Glutamatergic neuron (in vitro differentiated cells): Measurements from ENCODE around the gene CHST11. TPM values are rescaled to one million over a fixed set of nuclear protein-coding genes. Genes with fewer than 3 reads are reported as not detected.

Experiments used
- DNase-seq: peaks from one replicate; pipeline ENCODE4 v3.0.0; 2022
- H3K27ac Mint-ChIP-seq: one replicate; pipeline ENCODE4 v1.8.0; 2020; ENCODE audit warnings: mild to moderate bottlenecking, mixed read lengths, inconsistent platforms; ENCODE audit not compliant: unreplicated experiment
- H3K27me3 Mint-ChIP-seq: one replicate; pipeline ENCODE4 v1.8.0; 2020; ENCODE audit warnings: mild to moderate bottlenecking, moderate library complexity, mixed read lengths, inconsistent platforms; ENCODE audit not compliant: unreplicated experiment
- H3K36me3 Mint-ChIP-seq: one replicate; pipeline ENCODE4 v1.8.0; 2020; ENCODE audit warnings: mild to moderate bottlenecking, mixed read lengths, inconsistent platforms; ENCODE audit not compliant: unreplicated experiment
- H3K4me1 Mint-ChIP-seq: one replicate; pipeline ENCODE4 v1.8.0; 2020; ENCODE audit warnings: mild to moderate bottlenecking, low read depth, mixed read lengths, inconsistent platforms; ENCODE audit not compliant: unreplicated experiment
- H3K4me3 Mint-ChIP-seq: one replicate; pipeline ENCODE4 v1.8.0; 2020; ENCODE audit warnings: mild to moderate bottlenecking, mixed read lengths, inconsistent platforms; ENCODE audit not compliant: unreplicated experiment
- H3K9me3 Mint-ChIP-seq: one replicate; pipeline ENCODE4 v1.8.0; 2020; ENCODE audit warnings: mild to moderate bottlenecking, moderate library complexity, mixed read lengths, inconsistent platforms; ENCODE audit not compliant: unreplicated experiment
- total RNA-seq: library from RNA; stranded (reverse); fragmentation: NEBNext Ultra II Directional; extraction: Animal tissue kit (Norgen Biotek cat#: 25700); gene quantifications from one replicate; pipeline ENCODE4 v1.2.1, GENCODE V29; 2021; ENCODE audit not compliant: unreplicated experiment
- TF ChIP-seq, protein P1 (sequence below): fragments of 200-600 bp; sonication (generic); IDR thresholded peaks from one replicate; pipeline ENCODE4 v1.5.0; 2021; ENCODE audit not compliant: partially characterized antibody, unreplicated experiment

CHST11 gene
- total RNA-seq, 1 donor from 2014 or later = 11.5 TPM

DNA sequence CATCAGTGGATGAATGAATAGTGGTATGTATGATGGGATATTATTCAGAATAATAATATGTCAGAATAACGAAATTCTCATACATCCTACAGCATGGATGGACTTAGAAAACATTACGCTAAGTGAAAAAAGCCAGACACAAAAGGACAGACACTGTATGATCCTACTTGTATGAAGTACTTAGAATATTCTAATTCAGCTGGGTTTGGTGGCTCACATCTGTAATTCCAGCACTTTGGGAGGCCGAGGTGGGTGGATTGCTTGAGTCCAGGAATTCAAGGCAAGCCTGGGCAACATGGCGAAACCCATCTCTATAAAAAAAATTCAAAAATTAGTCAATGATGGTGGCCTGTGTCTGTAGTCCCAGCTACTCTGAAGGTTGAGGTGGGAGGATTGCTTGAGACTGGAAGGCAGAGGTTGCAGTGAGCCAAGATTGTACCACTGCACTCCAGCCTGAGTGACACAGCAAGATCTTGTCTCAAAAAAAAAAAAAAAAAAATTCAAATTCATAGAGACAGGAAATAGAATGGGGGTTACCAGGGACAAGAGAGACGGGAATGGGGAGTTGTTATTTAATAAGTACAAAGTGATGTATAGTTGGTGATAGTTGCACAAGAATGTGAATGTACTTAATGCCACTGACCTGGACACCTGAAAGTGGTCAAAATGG lies 132.3 kb downstream of the CHST11 start:
- Mint-ChIP-seq H3K4me1 (peaks cover 6% of the 10 kb centered on the region), H3K9me3 (peaks cover 6% of the 10 kb centered on the region), H3K4me3 (no peak overlapping the region), H3K27ac (no peak overlapping the region), H3K36me3 (no peaks in the 10 kb centered on the region), H3K27me3 (peaks cover 4% of the 10 kb centered on the region)
- TF ChIP-seq, protein P1, sequence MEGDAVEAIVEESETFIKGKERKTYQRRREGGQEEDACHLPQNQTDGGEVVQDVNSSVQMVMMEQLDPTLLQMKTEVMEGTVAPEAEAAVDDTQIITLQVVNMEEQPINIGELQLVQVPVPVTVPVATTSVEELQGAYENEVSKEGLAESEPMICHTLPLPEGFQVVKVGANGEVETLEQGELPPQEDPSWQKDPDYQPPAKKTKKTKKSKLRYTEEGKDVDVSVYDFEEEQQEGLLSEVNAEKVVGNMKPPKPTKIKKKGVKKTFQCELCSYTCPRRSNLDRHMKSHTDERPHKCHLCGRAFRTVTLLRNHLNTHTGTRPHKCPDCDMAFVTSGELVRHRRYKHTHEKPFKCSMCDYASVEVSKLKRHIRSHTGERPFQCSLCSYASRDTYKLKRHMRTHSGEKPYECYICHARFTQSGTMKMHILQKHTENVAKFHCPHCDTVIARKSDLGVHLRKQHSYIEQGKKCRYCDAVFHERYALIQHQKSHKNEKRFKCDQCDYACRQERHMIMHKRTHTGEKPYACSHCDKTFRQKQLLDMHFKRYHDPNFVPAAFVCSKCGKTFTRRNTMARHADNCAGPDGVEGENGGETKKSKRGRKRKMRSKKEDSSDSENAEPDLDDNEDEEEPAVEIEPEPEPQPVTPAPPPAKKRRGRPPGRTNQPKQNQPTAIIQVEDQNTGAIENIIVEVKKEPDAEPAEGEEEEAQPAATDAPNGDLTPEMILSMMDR = no peak
- no peak for DNase-seq

DNA sequence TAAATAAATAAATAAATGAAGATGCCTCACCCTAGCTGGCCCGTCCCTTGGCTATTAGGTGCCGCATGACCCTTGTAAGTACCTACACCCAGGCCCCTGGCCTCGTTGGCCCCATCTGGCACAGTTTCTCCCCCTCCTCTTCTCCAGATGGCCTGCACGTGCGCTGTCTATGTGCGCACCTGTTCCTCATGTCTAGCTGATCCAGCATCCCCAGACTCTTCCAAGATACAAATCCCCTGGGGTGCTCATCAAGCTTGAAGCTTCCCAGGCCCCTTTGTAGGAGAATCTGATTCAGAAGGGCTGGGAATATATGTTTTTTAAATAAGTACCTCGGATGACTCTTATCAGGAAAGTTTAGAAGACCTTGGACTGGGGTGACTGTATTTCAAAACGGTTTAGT lies 133.3 kb downstream of the CHST11 start:
- peaks cover 5% of the 10 kb centered on the region for H3K27me3 Mint-ChIP-seq

DNA sequence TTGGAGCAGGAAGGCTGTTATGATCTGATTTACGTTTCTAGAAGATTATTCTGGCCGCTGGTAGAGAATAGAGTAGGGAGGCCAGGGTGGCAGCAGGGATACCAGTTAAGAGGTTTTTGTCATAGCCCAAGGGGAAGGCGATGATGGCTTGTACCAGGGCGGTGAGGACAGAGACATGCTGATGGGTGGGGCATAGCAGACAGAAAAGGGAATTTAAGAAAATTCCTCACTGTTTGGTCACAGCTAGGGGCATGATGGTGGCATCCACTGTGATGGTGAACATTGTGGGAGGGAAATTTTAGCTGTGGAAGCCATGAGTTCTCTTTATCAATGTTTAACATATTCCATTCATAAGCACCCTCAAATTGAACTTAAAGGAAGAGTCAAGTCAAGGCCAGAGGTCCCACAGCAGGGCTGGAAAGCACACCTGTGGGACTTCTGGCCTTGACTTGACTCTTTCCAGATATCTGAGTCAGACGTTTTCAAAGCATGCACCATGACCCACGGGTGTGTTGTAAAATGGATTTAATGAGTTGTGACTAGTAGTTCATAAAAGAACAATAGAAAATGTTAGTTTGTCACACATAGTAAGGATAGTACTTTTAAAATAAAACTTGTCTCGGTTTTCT lies 134.6 kb downstream of the CHST11 start:
- Mint-ChIP-seq H3K36me3 (no peaks in the 10 kb centered on the region), H3K4me3 (no peak overlapping the region), H3K9me3 (peaks cover 6% of the 10 kb centered on the region), H3K4me1 (peaks cover 10% of the 10 kb centered on the region), H3K27ac (peak overlapping the region; percentile 56), H3K27me3 (peaks cover 5% of the 10 kb centered on the region)
- DNase-seq = no peak
- TF ChIP-seq, protein P1 = no peak

More for the DNA sequence above, 133.3 kb downstream of the CHST11 start:
- TF ChIP-seq, protein P1 = no peak
- no peaks in the 10 kb centered on the region for H3K36me3 Mint-ChIP-seq
- no peak overlapping the region for H3K4me3 Mint-ChIP-seq
- H3K27ac Mint-ChIP-seq = peak overlapping the region; percentile 71
- H3K4me1 Mint-ChIP-seq = peaks cover 6% of the 10 kb centered on the region
- DNase-seq = no peak
- peaks cover 6% of the 10 kb centered on the region for H3K9me3 Mint-ChIP-seq

DNA sequence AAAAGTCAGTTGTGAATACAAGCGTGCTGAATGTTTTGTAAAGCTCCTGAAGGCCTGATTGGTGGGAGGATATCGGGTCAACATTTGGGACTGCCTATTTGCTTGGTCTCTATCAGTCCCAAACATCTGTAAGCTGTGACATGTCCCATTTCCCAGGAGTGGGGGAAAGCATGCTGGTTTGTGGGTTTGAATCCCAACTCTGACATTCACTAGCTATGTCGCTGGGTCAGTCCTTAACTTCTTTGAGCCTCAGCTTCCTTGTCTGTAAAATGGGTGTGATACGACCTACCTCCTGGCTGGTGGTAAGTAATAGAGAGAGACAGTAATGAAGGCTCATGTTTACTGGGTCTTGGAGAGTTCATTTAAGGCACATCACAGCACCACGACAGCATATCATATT lies 136.7 kb downstream of the CHST11 start:
- H3K27me3 Mint-ChIP-seq = peaks cover 6% of the 10 kb centered on the region
- TF ChIP-seq, protein P1 = no peak
- H3K27ac Mint-ChIP-seq = no peak overlapping the region
- H3K4me1 Mint-ChIP-seq = peaks cover 24% of the 10 kb centered on the region
- H3K9me3 Mint-ChIP-seq = peaks cover 5% of the 10 kb centered on the region
- H3K4me3 Mint-ChIP-seq = no peak overlapping the region
- no peak for DNase-seq
- H3K36me3 Mint-ChIP-seq = no peaks in the 10 kb centered on the region

DNA sequence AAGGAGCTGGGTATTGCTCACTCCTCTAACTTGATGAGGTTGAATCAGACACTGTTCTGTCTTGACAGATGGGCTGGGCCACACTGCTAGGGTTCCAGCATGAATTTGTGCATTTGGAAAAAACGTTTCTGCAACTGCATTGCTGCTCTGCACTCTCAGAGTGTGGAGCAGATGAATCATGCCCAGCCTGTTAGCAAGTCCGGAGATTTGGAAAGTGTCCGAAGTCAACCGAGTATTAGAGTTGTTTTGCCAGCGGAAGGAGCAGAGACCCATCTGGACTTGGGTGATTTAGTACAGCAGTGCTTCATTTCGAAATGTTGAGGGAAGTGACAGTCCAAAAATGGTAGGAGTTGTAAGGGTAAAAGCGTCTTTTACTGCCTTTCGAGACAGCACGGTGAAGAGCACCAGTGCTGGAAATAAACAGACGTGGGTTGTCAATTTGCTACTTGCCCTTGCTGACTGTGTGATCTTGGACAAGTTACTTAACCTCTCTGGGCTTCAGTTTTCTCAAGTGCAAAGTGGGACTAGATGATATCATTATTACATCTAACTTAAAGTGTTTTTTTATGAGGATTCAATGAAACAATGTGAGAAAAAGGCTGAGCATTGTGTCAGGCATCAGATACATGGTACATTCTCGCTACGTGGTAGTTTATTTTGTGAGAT lies 139.5 kb downstream of the CHST11 start:
- Mint-ChIP-seq H3K27ac (no peak overlapping the region), H3K27me3 (peaks cover 5% of the 10 kb centered on the region), H3K4me1 (peaks cover 26% of the 10 kb centered on the region), H3K9me3 (no peaks in the 10 kb centered on the region), H3K36me3 (no peaks in the 10 kb centered on the region), H3K4me3 (no peak overlapping the region)
- DNase-seq = no peak
- TF ChIP-seq, protein P1 = no peak
